Measurements from ENCODE around the gene KCNQ1OT1.

DNA sequence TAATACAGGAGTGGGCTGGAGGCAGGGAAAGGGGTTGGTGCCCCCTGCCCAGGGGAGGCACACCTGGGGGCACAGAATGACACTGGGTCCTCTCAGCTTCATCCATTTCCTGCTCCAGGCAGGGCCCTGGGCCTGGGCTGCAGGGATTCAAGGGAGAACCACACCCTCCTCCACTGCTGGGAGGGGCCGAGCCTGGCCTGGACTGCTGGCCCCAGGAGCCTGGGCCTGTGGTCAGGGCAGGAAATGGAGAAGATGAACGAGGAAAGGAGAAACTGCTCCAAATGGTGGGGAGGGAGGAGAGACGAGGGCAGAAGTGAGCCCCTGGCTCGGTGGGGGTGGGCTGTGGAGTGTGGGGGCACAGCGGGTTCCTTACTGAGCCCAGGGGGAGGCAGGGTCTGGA, 38.1 kb upstream of the KCNQ1OT1 start:
- TF ChIP-seq POLR2A (IDR thresholded peaks at IDR 0.05; ENCODE audit: low read length) (no peak), GATA1 (IDR thresholded peaks at IDR 0.05; ENCODE audit: low read depth, low read length) (no peak)

All from erythroblast (primary cell).